GM18858 (cell line): ENCODE measurements around the gene R3HCC1L.

ENCODE experiments used
- ATAC-seq: cut with Tn5 transposase; IDR thresholded peaks from one replicate; pipeline ENCODE4 v1.9.1; 2021; ENCODE audit not compliant: unreplicated experiment

The R3HCC1L gene

GRCh38 chr10:98272245-98272644 lies 137.8 kb downstream of the R3HCC1L start:
- ATAC-seq, result no peak

DNA sequence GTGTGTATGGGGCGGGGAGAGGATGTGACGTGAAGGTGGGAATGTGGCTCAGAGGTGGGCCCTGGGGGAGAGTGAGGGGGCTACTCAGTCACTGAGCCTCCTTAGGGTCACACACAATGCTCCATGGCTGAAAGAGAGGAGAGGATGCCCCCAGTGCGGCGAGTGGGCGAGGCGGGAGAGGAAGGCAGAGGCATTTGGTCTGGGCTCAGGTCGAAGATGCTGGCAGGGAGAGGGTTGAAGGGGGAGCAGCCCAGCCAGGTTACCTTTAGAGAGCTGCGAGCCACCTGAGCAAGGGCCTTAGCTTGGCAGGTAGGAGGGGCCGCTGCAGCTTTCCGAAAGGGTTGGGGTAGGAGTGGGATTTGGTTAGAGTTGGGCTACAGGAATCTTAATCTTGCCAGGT lies 138.2 kb downstream of the R3HCC1L start:
- ATAC-seq, result no peak

DNA sequence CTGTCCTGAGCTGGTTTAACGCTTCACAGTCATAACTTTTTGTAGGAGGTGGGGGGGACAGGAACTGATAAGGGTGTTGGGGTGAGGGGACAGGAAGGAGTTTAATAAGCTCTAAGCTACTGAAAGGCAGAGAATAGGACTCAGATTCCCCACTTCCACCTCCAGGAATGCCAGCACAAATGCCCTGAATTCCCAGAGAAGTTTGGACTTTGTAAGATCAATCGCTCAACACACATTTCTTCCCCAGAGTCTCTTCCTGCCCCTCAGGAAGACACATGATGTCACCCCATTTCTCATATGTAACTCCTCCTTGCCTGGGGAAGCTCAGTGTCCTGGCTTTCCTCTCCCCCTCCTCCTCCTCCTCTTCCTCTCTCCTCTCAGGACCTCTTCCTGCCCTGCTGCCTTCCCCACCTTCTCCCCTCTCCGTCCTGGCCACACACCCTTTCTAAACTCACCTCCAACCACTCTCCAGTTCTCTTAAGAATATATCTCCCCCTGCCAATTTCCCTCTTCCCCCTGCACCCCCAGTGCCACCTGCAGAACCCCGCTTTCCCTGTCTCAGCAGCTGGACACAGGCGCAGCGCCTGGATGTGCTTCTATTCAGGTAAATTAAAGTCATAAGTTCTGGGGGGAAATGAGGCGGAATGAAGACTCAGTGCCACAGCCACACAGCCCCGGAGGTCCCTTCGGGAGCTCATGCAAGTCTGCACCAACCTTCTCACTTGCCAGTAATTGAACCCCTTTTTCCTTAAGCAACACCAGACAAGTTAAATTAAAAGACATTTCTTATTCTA lies 138.8 kb downstream of the R3HCC1L start:
- ATAC-seq, result no peak

- no peak for ATAC-seq
These were observed 140.1 kb downstream of the R3HCC1L start for GRCh38 chr10:98274562-98274961.

GRCh38 chr10:98276311-98276710 lies 141.9 kb downstream of the R3HCC1L start:
- ATAC-seq, result no peak

- ATAC-seq, result no peak
These were observed 151.0 kb downstream of the R3HCC1L start for GRCh38 chr10:98285416-98285815.

DNA sequence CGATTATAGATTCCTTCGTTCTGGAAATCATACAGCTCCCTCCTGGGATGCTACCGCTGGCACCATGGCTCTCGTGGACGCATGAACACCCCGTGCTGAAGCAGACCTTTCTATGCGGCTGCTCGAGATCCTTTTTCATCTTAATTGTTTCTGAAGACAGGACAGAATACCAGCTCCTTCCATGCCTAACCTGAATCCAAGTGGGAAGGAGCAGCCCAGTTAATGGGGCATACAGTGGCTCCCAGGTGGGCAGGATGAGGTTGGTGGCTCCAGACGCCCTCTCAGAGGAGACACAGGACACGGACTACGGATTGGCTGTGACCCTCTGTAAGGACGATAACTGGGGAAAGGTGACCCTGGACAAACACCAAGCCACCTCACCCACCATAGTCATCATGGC lies 152.0 kb downstream of the R3HCC1L start:
- no peak for ATAC-seq

- no peak for ATAC-seq
These were observed 152.9 kb downstream of the R3HCC1L start for GRCh38 chr10:98287321-98287720.

DNA sequence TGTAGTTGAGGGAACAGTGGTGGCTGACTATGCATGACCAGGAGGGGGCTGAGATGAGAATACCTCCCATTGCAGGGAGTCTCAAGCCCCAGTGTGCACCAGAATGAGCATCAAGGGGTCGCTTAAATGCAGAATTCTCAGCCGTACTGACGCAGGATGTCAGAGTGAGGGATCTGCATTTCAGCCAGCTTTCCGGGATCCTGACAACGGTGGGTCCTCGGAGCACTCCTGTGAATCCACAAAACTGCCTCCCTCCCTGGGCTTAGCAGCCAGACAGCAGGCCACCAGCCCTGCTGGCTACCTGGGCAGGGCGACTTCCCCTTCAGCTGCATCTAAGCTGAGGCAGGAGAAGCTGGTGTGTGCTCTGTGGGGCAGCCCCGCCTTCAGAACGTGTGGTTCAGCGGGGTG lies 155.3 kb downstream of the R3HCC1L start:
- no peak for ATAC-seq

- ATAC-seq, result no peak
These were observed 158.5 kb downstream of the R3HCC1L start for GRCh38 chr10:98292971-98293370.

GRCh38 chr10:98293550-98294269 lies 159.3 kb downstream of the R3HCC1L start:
- no peak for ATAC-seq

- ATAC-seq, result no peak
These were observed 159.8 kb downstream of the R3HCC1L start for GRCh38 chr10:98294270-98294627.
